Activated CD4-positive, alpha-beta T cell treated with anti-CD3 and anti-CD28 coated beads, Interleukin-2, amount 50 U/mL, for 1 hour (primary cell): Measurements from ENCODE around the gene POLD2.

Experiments used
- DNase-seq: peaks from one replicate; pipeline ENCODE4 v3.0.0-alpha.2; 2020

Gene POLD2

GRCh38 chr7:44100458-44101302, 22.7 kb downstream of the POLD2 start:
- DNase-seq, result no peak

- no peak for DNase-seq
Observed at GRCh38 chr7:44099669-44100068, 23.7 kb downstream of the POLD2 start.

- no peak for DNase-seq
Observed at GRCh38 chr7:44098092-44099068, 25.0 kb downstream of the POLD2 start.

GRCh38 chr7:44097064-44097932, 26.1 kb downstream of the POLD2 start:
- DNase-seq, result no peak

- DNase-seq, result no peak
Observed at GRCh38 chr7:44096326-44096881, 26.9 kb downstream of the POLD2 start.

- DNase-seq, result no peak
Observed at GRCh38 chr7:44095781-44096180, 27.6 kb downstream of the POLD2 start.

GRCh38 chr7:44094883-44095592, 28.3 kb downstream of the POLD2 start:
- no peak for DNase-seq

- no peak for DNase-seq
Observed at GRCh38 chr7:44094365-44094764, 29.0 kb downstream of the POLD2 start.

- DNase-seq, result no peak
Observed at GRCh38 chr7:44093102-44093641, 30.2 kb downstream of the POLD2 start.

- DNase-seq, result no peak
Observed at GRCh38 chr7:44087911-44088838, 35.2 kb downstream of the POLD2 start.

- no peak for DNase-seq
Observed at GRCh38 chr7:44086627-44087026, 36.7 kb downstream of the POLD2 start.

- DNase-seq, result no peak
Observed at GRCh38 chr7:44085546-44085945, 37.8 kb downstream of the POLD2 start.

- DNase-seq, result no peak
Observed at GRCh38 chr7:44084701-44085100, 38.6 kb downstream of the POLD2 start.

GRCh38 chr7:44083796-44084195, 39.6 kb downstream of the POLD2 start:
- no peak for DNase-seq

GRCh38 chr7:44082541-44083207, 40.7 kb downstream of the POLD2 start:
- DNase-seq, result peak; percentile 97

- no peak for DNase-seq
Observed at GRCh38 chr7:44081266-44081748, 42.0 kb downstream of the POLD2 start.

GRCh38 chr7:44080686-44081265, 42.6 kb downstream of the POLD2 start:
- DNase-seq, result no peak

- no peak for DNase-seq
Observed at GRCh38 chr7:44080118-44080517, 43.2 kb downstream of the POLD2 start.
